GM18861 (cell line): ENCODE data around the gene NDUFA3.
"Not testable (repeated sequence)": the region's sequence is repeated elsewhere in the genome, so short reads cannot be mapped to it uniquely, and the experiment has no call there.

Source experiments
- ATAC-seq: cut with Tn5 transposase; IDR thresholded peaks from one replicate; pipeline ENCODE4 v1.9.1; 2021; ENCODE audit not compliant: unreplicated experiment

NDUFA3 gene

DNA sequence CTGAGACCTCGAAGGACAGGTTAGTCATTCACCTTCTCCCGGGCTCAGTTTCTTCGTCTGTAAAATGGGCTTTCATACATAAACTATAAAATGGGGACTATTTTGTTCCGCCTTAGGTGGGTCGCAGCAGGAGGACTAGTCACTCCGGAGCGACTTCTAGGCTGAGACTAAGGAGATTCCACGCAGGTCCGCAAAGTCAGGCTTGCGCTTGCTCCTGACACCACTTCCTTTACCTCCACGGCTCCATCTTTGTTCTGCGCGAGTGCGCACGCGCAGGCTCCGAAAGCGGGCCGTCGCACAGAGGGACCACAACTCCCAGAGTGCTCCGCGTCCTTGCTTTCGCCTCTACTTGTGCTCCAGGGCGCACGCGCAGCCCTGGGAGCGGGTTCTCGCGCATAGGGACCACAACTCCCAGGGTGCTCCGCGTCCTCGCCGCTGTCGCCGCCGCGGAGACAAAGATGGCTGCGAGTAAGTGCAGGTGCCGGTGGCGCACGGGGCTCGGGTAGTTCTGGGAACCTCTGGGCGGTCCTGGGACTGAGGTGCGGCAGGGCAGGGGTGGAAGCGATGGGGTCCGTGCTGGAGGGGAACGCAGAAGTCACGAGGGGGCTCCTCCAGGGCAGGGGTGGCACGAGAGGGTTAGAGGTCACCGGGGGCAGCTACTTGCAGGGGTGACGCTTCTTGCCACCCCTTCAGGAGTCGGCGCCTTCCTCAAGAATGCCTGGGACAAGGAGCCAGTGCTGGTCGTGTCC, at the start of gene NDUFA3:
NDUFA3 (plus strand) TSS at position 435 of the 749 bp plus-strand sequence; CDS start at position 459, 24 bp downstream.
- ATAC-seq: peak; percentile 97

DNA sequence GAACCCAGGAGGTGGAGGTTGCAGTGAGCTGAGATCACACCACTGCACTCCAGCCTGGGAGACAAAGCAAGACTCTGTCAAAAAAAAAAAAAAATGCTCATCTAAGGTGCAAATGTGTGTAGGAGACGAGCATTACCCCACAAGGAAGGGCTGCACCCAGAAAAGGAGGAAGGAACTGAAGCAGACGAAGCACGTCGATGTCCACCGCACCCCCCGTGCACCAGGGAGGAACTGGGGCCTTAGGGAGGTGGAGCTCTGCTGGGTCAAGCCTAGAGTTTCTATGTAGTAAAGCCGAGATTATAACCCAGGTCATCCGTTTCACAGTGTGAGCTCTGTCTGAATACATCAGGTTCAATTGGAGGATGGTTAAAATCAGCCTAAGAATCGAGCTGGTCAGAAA, 40.0 kb upstream of the NDUFA3 start:
- no peak for ATAC-seq

DNA sequence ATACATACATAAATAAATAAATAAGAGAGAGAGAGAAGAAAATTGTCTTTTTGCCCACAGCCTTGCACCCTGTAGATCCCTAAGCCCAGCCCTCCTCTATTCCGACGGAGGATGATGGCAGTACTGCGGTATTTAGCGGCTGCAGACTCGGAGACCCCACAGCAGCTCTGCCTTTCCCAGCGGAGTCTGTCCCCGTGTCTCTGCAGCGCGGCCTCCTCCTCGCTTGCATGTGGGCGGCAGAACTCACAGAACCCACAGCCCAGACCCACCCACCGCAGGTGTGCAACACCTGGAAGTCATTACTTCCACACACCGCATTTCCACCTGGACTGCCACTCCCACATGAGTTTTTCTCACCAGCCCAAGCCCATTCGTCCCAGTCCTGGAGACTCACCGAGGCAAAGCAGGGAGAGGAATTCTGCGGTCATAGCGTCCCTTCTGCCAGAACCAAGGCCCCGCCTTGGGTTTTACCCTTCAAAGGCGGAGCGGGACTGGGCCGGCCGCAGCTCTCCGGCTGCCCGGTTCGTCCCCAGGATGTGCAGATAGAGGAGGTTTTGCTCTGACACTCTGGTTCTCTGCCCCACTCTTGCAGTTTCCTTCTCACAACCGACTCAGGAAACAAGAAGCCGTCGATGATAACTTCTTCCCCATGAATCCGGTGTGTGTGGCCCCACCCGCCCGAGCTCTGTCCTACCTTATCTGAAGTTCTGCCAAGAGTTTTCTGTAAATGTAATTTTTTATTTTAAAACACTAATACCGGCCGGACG, 39.1 kb upstream of the NDUFA3 start, which contains the start of gene VSTM1:
VSTM1 (minus strand) TSS at position 548 of the 767 bp plus-strand sequence; CDS start at position 428, 120 bp downstream.
- no peak for ATAC-seq

DNA sequence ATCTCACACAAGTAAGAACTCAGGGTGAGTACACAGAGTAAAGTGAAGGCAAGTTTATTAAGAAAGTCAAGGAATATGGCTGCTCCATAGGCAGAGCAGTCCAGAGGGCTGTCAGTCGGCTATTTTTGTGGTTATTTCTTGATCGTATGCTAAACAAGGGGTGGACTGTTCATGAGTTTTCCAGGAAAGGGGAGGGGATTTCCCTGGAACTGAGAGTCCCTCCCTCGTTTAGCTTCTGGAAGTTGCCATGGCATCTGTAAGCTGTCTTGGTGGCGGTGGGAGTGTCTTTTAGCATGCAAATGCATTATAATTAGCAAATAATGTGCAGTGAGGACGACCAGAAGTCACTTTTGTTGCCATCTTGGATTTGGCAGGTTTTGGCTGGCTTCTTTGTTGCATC, 33.2 kb upstream of the NDUFA3 start:
- ATAC-seq: no peak

DNA sequence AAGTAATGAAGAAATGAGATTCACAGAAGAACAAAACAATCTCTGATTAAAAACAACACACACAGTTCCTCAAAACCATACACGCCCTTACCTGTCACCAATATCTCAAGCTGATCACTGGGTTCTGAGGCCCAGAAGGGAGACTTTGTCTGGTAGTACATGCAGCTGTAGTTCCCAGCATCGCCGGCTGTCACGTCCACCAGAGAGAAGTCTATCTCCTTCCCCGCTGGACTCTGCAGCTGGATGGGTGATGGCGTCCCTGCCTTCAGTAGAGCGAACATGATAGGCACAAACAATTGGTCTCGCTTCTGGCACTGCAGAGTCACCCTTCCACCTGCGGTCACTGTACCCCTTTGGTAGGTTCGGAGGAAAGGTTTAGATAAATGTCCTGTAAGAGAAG, 28.8 kb upstream of the NDUFA3 start:
- ATAC-seq: no peak

DNA sequence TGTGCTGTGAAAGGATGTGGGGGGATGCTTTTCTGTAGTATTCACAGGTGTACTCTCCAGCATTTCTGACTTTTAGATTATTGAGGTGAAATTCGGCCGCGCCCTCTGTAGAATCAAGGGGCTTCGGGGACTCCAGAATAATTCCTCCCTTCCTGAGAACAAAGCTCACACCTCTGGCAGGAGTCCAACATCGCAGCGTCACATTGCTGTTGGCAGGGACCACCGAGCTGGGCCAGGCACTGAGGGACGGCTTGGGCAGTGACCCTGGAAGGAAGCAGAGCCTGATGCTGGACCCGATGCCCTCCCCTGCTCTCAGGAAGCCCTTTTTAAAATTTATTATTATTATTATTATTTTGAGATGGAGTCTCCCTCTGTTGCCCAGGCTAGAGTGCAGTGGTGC, 27.8 kb upstream of the NDUFA3 start:
- ATAC-seq: no peak

DNA sequence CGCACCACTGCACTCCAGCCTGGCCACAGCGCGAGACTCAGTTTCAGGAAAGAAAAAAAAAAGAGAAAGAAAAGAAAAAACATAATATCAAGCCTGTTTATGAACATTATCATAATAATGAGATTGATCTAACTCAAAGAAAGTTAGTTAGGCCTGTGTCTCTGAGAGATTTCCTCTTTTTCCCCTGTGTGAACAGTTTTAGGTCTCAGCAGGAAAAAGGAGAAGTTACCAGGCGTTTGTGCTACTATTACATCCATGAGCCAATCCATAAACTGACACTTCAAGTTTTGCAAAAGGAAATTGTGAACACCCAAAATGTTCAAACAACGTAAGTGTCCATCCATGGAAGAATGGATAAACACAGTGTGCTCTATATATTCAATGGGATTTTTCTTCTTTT, 25.3 kb upstream of the NDUFA3 start:
- no peak for ATAC-seq

DNA sequence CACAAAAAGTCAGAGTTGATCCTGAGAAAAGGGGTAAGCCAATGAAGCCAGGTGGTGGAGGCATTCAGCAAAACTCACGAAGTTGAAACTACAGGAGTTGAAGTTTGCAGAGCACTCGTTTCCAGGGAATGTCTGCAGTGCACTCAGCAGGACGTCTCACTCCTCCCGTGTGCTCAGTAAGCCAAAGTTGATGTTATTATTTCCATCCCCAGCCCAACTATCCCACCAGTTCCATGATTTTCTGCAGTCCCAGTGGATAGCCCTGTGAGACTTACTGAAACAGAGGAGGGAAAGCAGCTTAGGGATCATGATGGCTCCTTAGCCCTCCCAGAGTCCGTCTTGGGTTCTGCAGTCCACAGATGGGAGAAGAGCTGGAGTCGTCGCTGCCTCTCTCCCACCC, 21.6 kb upstream of the NDUFA3 start, which contains the start of gene TARM1:
TARM1 (minus strand) TSS at position 334 of the 400 bp plus-strand sequence; CDS start at position 309, 25 bp downstream.
- no peak for ATAC-seq

DNA sequence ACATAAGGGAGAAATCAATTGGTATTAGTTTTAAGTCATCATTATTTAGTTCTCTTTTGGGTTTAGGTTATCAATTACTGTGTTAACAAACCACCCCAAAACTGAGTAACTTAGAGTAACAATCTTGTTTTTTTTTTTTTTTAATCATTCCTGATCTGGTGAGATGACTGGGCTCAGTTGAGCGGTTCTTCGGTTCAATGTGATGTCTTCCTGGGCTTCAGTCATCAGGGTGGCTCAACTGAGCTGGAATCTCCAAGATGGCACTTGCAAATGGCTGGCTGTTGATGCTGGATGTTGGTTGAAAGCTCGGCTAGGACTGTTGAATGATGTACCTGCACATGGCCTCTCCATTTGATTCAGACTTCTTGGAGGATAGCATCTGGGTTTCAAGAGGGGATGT, 18.2 kb upstream of the NDUFA3 start:
- no peak for ATAC-seq

DNA sequence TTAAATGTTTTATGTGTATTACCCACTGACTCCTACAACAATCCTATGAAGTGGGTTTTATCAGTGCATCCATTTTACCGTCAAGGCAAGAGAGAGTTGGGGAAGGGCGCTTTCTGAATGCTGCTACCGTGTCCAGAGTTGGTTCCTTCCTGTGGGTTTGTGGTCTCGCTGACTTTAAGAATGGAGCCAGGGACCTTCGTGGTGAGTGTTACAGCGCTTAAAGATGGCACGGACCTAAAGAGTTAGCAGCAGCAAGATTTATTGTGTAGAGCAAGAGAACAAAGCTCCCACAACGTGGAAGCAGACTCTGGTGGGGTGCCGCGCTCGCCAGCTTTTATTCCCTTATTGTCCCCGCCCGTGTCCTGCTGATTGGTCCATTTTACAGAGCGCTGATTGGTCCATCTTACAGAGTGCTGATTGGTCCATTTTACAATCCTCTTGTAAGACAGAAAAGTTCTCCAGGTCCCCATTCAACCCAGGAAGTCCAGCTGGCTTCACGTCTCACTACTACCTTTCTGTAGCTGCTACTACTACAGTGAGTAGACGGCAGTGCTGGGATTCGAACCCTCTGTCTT, 8.1 kb upstream of the NDUFA3 start:
- ATAC-seq: no peak

DNA sequence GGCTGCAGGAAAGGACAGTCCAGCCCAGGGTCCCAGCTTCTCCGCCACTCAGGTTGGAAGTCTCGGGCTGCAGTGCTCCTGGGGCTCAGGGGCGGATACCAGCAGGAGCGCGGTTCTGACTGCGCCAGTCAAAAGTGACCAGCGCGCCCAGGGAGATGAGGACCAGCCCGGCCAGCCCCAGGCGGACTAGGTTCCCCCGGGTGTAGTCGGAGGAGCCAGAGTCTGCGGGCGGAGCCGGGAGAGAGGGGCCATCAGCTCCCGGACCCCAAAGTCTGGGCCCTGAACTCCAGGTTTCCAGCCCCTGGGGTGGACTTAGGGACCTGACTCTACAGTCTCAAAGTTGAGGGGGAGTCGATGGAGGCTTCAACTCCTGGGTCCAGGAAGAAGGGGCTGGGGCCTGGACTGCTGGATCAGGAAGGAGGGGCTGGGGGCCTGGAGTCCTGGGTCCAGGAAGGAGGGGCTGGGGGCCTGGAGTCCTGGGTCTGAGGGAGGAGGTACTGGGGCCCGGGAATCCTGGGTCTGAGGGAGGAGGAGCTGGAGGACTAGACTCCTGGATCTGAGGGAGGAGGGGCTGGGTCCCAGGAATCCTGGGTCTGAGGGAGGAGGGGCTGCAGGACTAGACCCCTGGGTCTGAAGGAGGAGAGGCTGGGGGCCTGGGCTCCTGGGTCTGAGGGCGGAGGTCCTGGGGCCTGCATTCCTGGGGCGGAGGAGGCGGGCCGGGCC, 7.4 kb upstream of the NDUFA3 start:
- ATAC-seq: no peak

DNA sequence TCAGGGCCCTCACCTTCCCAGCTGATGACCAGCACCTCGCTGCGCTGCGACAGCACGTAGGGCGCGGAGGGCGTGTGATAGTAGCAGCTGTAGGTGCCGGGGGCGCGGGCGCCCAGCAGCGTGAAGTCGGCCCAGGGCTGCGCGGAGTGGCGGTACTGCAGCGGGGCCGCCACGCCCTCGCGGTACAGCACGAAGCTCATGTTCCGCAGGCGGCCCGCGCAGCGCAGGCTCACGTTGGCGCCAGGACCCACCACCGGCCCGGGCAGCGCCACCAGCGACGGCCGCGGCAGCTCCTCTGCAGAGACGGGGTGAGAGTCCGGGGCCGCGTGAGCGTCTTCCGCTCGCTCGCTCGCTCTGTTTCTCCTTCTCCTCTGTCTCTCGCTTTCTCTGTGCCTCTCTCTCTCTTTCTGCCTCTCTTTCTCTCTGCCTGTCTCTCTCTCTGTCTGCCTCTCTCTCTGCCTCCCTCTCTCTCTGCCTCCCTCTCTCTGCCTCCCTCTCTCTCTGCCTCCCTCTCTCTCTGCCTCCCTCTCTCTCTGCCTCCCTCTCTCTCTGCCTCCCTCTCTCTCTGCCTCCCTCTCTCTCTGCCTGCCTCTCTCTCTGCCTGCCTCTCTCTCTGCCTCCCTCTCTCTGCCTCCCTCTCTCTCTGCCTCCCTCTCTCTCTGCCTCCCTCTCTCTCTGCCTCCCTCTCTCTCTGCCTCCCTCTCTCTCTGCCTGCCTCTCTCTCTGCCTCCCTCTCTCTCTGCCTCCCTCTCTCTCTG, 6.6 kb upstream of the NDUFA3 start:
- ATAC-seq: not testable (repeated sequence)

DNA sequence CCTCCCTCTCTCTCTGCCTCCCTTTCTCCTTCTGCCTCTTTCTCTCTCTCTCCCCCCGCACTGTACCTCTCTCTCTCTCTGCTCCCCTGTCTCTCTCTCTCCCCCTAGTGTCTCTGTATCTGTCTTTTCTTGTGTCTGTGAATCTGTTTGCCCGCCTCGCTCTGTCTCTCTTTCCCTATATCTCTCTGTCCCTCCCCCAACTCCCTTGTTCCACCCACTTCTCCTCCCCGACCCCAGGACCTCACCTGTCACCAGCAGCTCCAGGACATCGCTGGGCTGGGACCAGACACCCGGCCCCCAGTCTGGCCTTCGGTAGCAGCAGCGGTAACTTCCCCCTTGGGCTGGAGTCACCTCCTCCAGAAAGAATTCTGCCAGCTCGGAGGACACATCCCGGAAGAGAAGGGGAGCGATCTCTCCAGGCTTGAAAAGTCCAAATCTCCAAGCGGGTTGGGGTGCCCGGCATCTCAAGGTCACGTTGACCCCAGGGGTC, 6.0 kb upstream of the NDUFA3 start:
- no peak for ATAC-seq

DNA sequence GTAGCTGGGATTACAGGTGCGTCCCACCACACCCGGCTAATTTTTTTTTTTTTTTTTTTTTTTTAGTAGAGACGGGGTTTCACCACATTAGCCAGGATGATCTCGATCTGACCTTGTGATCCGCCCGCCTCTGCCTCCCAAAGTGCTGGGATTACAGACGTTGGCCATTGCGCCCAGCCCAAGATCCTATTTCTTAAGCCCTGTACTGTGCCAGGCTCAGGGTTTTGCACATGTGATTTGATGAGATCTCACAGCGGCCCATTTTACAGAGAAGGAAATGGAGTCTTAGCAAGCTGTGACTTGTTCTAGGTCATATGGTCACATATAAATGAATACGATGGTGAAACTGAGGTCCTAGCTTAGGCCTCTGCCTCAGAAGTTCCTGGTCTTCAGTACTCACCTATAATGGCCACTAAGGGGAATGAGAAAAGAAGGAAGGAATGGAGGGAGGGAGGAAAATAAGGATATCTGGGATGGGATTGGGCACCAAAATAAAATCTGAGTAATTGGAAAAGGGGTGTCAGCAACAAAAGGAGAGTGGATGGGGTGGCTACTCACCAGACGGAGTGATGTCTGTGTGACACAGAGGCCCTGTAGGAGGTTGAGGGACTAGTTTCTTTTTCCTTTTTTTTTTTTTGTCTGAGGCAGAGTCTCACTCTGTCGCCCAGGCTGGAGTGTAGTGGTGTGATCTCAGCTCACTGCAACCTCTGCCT, 3.3 kb upstream of the NDUFA3 start:
- ATAC-seq: no peak

DNA sequence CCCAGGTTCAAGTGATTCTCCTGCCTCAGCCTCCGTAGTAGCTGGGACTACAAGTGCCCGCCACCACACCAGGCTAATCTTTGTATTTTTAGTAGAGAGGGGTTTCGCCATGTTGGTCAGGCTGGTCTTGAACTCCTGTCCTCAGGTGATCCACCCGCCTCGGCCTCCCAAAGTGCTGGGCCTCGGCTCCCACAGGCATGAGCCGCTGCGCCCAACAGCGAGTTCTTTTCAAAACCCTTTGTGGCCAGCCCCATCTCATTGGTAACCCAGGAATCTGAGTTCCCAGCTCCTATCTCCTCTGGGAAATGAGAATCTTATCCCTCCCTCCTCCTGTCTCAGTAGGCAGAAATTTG, 2.8 kb upstream of the NDUFA3 start:
- ATAC-seq: not testable (repeated sequence)

DNA sequence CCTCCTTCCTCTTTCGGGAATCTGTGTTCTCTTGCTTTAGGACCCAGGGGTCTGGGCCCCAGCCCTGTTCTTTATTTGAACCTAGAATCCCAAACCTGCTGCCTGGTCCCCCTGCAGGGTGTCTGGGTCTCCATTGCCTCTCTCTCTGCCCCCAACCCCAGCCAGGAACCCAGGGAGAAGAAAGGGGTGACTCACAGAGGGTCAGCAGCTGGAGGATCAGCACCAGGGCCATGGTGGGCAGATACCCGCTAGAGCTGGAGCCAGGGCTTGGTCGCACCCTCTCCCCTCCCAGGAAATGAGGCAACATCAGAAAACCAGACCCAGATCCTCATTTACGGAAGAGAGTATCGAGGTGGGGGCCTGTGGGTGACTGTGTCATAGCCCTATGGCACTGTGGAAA, 2.1 kb upstream of the NDUFA3 start, which contains the start of gene OSCAR:
OSCAR (minus strand) TSS at position 243 of the 400 bp plus-strand sequence; CDS start at position 232, 11 bp downstream.
- no peak for ATAC-seq

DNA sequence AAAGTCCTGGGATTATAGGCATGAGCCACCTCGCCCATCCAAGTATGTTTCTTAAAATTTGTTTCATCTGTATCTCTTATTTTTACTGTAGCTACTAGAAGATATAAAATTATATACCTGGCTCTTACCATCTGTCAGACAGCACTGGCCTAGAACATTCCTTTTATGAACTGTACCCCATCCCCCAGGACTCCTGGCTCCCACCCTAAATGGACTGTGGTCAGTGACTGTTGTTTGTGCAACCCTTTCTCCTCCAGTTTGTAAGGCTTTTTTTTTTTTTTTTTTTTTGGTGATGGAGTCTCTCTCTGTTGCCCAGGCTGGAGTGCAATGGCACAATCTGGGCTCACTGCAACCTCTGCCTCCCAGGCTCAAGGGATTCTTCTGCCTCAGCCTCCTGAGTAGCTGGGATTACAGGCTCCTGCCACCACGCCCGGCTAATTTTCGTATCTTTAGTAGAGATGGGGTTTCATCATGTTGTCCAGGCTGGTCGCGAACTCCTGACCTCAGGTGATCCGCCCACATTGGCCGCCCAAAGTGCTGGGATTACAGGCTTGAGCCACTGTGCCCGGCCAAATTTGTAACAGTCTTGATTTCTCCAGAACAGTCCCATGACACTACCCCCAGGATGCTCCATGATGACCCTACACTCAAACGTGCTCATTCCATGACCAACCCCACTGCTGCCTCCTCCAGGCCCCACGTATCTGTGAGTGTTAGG, 2.5 kb downstream of the NDUFA3 start:
- no peak for ATAC-seq

DNA sequence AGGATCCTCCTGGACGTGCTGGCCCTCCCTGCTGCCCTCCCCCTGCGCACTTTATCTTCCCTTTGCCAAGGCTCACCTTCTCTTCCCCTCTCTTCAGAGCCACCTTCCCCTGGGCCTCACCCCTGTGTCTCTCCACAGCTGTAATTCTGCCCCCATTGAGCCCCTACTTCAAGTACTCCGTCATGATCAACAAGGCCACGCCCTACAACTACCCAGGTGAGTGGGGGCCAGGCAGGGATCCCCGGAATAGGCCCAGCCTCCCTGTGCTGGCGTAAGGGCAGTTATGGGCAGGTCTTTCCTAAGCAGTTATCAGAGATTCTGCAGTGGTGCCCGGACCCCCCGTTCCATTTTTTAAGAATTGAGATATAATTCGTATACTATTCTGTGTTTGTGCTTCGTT, 3.1 kb downstream of the NDUFA3 start:
- ATAC-seq: no peak

DNA sequence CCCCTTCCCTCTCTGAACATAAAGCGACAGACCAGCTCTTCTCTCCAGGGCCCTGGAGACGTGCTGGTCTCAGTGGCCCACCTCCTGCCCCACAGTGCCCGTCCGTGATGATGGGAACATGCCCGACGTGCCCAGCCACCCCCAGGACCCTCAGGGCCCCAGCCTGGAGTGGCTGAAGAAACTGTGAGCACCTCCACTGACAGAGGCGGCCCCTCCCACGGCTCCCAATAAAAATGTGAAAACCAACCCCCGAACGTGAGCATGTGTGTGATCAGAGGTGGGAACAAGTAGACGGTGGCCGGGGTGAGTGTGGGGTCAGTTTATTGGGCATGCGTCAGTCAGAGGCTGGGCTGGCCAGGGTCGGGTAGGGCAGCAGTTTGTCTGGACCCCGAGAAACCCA, 4.1 kb downstream of the NDUFA3 start:
- ATAC-seq: no peak
